OCI-M1 (cell line): Measurements from ENCODE around the gene DUSP19.
A peak's percentile ranks its signal among the peaks of the same experiment; 100 is the strongest.

Experiments used
- DNase-seq: peaks from one replicate; lab custom pipeline; 2025; lab: John Stamatoyannopoulos, UW

DUSP19 gene

GRCh38 chr2:183125659-183126341 lies 47.3 kb downstream of the DUSP19 start:
- DNase-seq = peak; percentile 29

- no peak for DNase-seq
Observed at GRCh38 chr2:183126635-183127034, 48.1 kb downstream of the DUSP19 start.

GRCh38 chr2:183134016-183134415 lies 55.5 kb downstream of the DUSP19 start:
- DNase-seq = no peak

- no peak for DNase-seq
Observed at GRCh38 chr2:183148955-183149354, 70.4 kb downstream of the DUSP19 start.

- no peak for DNase-seq
Observed at GRCh38 chr2:183149489-183149888, 70.9 kb downstream of the DUSP19 start.
